Measurements from ENCODE around the gene PHACTR1.

PHACTR1 gene

DNA sequence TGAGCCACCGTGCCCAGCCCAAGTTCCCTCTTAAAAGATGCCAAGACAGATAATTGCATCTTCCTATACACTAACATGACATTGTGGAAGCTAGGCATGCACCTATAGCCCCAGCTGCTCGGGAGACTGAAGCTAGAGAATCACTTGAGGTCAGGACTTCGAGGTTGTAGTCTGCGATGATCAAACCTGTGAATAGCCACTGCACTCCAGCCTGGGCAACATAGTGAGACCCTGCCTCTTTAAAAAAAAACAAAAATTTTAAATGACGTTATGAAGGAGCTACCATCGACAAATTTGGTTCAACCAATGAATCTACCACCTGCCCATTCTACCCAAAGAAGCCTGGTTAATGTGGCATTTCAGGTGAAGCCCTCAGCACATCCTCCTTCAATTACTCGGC lies 531.1 kb downstream of the PHACTR1 start:
- TF ChIP-seq, protein P1, sequence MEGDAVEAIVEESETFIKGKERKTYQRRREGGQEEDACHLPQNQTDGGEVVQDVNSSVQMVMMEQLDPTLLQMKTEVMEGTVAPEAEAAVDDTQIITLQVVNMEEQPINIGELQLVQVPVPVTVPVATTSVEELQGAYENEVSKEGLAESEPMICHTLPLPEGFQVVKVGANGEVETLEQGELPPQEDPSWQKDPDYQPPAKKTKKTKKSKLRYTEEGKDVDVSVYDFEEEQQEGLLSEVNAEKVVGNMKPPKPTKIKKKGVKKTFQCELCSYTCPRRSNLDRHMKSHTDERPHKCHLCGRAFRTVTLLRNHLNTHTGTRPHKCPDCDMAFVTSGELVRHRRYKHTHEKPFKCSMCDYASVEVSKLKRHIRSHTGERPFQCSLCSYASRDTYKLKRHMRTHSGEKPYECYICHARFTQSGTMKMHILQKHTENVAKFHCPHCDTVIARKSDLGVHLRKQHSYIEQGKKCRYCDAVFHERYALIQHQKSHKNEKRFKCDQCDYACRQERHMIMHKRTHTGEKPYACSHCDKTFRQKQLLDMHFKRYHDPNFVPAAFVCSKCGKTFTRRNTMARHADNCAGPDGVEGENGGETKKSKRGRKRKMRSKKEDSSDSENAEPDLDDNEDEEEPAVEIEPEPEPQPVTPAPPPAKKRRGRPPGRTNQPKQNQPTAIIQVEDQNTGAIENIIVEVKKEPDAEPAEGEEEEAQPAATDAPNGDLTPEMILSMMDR (IDR thresholded peaks at IDR 0.05) = no peak

DNA sequence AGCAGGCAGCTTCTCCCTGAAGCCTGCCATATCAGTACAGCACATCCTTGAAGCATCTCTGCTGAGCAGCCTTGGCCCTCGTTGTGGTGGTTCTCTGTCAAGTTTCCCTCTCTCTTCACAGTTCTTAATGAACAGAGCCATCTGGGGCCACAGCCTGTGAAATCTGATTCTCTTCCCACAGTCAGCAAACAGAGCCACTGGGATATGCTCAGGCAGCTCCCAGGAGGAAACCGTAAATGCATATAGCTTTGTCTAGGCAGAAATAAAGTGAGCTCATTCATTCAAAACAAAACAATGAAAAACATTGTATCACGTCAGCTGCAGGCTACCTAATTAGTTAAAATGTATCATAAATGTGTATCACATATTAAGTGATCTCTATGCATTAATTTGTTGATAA lies 531.5 kb downstream of the PHACTR1 start:
- Histone ChIP-seq H3K4me1 (ENCODE audit: control insufficient read depth in 1 of 2, insufficient read depth in 1 of 2, low read depth in 1 of 2, low read length in 1 of 2) (peaks cover 14 to 21% of the 10 kb centered on the region in 2 experiments), H3K27ac (no peak overlapping the region), H3K4me3 (ENCODE audit: low read depth in 1 of 2, low read length in 1 of 2) (no peak overlapping the region), H3K27me3 (no peaks in the 10 kb centered on the region), H3K36me3 (no peaks in the 10 kb centered on the region), H3K9me3 (no peaks in the 10 kb centered on the region)
- TF ChIP-seq, protein P1 (IDR thresholded peaks at IDR 0.05) = no peak

More for the DNA sequence above, 531.1 kb downstream of the PHACTR1 start:
- no peaks in the 10 kb centered on the region for H3K27me3 ChIP-seq
- H3K27ac ChIP-seq = no peak overlapping the region
- H3K4me3 ChIP-seq (ENCODE audit: low read depth in 1 of 2, low read length in 1 of 2) = no peak overlapping the region
- H3K4me1 ChIP-seq (ENCODE audit: control insufficient read depth in 1 of 2, insufficient read depth in 1 of 2, low read depth in 1 of 2, low read length in 1 of 2) = peaks cover 9 to 17% of the 10 kb centered on the region in 2 experiments
- H3K9me3 ChIP-seq = no peaks in the 10 kb centered on the region
- H3K36me3 ChIP-seq = no peaks in the 10 kb centered on the region

DNA sequence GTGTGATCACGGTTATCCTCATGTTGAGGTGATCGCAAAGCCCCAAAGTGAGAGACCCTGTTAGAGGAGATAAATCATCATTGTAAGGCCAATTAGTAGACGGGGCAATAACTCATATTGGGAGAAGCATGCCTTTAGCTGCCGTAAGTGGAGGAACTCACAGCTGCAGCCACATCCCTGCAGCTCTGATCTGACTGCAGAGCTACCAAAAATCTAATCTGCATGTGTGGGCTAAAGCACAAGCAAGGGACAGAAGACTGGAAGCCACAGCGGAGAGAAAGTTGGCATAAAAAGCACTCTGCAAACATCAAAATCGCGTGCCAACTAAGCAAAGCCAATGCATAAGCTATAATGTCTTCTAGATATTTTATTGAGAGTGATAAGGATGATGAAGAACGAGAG lies 532.0 kb downstream of the PHACTR1 start:
- no peaks in the 10 kb centered on the region for H3K36me3 ChIP-seq
- no peak overlapping the region for H3K27ac ChIP-seq
- no peaks in the 10 kb centered on the region for H3K9me3 ChIP-seq
- H3K4me3 ChIP-seq (ENCODE audit: low read depth in 1 of 2, low read length in 1 of 2) = no peak overlapping the region
- H3K27me3 ChIP-seq = no peaks in the 10 kb centered on the region
- H3K4me1 ChIP-seq (ENCODE audit: control insufficient read depth in 1 of 2, insufficient read depth in 1 of 2, low read depth in 1 of 2, low read length in 1 of 2) = peaks cover 19 to 26% of the 10 kb centered on the region in 2 experiments
- TF ChIP-seq, protein P1 (IDR thresholded peaks at IDR 0.05) = no peak

DNA sequence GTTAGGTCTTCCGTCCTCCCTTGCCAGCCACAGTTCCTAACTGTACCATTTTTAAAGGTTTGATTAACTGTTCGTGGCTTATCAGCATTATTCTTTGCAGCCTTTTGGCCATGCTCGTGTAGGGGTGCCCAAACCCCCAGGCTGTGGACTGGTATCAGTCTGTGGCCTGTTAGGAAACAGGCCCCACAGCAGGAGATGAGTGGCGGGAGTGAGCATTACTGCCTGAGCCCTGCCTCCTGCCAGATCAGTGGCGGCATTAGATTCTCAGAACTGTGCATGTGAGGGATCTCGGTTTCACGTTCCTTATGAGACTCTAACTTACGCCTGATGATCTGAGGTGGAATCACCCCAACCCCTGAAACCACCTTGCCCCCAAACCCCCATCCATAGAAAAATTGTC lies 532.4 kb downstream of the PHACTR1 start:
- no peaks in the 10 kb centered on the region for H3K27me3 ChIP-seq
- no peak overlapping the region for H3K27ac ChIP-seq
- no peaks in the 10 kb centered on the region for H3K9me3 ChIP-seq
- H3K4me3 ChIP-seq (ENCODE audit: low read depth in 1 of 2, low read length in 1 of 2) = no peak overlapping the region
- TF ChIP-seq, protein P1 (IDR thresholded peaks at IDR 0.05) = no peak
- peaks cover 23 to 30% of the 10 kb centered on the region in 2 experiments for H3K4me1 ChIP-seq (ENCODE audit: control insufficient read depth in 1 of 2, insufficient read depth in 1 of 2, low read depth in 1 of 2, low read length in 1 of 2)
- H3K36me3 ChIP-seq = no peaks in the 10 kb centered on the region

DNA sequence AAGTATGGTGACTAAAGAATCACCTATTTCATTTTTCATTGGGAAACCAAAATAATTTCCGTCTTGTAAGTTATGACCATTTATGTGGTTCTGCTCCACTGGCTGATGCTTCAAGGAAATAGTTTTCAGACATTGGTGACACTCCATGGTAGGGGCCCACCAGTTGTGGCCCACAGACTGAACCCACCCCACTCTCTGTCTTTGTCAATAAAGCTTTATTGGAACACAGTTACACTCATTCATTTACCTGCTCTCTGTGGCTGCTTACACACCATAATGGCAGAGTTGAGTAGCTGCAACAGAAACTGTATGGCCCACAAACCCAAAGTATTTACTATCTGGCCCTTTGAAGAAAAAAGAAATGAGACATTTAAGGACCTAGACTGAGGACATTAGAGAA lies 533.2 kb downstream of the PHACTR1 start:
- Histone ChIP-seq H3K27ac (no peak overlapping the region), H3K4me3 (ENCODE audit: low read depth in 1 of 2, low read length in 1 of 2) (no peak overlapping the region), H3K36me3 (no peaks in the 10 kb centered on the region), H3K4me1 (ENCODE audit: control insufficient read depth in 1 of 2, insufficient read depth in 1 of 2, low read depth in 1 of 2, low read length in 1 of 2) (peaks cover 31 to 39% of the 10 kb centered on the region in 2 experiments), H3K9me3 (no peaks in the 10 kb centered on the region), H3K27me3 (no peaks in the 10 kb centered on the region)
- TF ChIP-seq, protein P1 (IDR thresholded peaks at IDR 0.05) = no peak

DNA sequence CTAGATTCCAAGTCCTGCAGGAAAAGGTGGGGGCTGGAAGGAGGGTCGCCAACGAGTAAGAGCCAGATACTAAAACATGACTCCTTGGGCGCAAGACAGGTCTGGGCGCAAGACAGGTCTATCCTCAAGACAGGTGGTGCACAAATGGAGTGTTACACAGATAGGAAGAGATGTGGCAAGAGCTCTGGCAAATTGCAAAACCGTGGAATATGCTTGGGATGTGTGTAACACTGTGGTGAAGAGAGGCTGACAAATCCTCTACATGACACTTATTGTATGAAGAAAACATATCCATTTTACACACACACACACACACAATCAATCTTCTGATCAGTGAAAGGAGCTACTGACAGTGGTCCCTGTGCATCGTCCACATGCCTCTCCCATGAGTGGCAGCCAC lies 534.1 kb downstream of the PHACTR1 start:
- H3K4me3 ChIP-seq (ENCODE audit: low read depth in 1 of 2, low read length in 1 of 2) = no peak overlapping the region
- no peaks in the 10 kb centered on the region for H3K9me3 ChIP-seq
- H3K36me3 ChIP-seq = no peaks in the 10 kb centered on the region
- peaks cover 40 to 47% of the 10 kb centered on the region in 2 experiments for H3K4me1 ChIP-seq (ENCODE audit: control insufficient read depth in 1 of 2, insufficient read depth in 1 of 2, low read depth in 1 of 2, low read length in 1 of 2)
- H3K27ac ChIP-seq = peak overlapping the region; percentile 19
- TF ChIP-seq, protein P1 (IDR thresholded peaks at IDR 0.05) = no peak
- no peaks in the 10 kb centered on the region for H3K27me3 ChIP-seq
